Spleen (tissue), 11 donors: Measurements from ENCODE around the gene ZNF385B. TPM values are rescaled to one million over a fixed set of nuclear protein-coding genes. Genes with fewer than 3 reads are reported as not detected.

Source experiments
- DNase-seq: peaks from one replicate; pipeline ENCODE4 v3.0.0-alpha.2; 2020
- H3K27ac ChIP-seq, 8 donors: fragments of 200-600 bp; sonication (generic) in 7 of 8; 1 replicate in 4 of 8; 2 replicates in 4 of 8; pipeline versions ENCODE4 v1.5.0 to v1.8.0; 2016 to 2021; ENCODE audit warnings: inconsistent platforms in 4 of 8, mild to moderate bottlenecking in 4 of 8, moderate library complexity in 1 of 8
- H3K27me3 ChIP-seq, 7 donors: fragments of 200-600 bp; sonication (generic) in 6 of 7; replicated peaks in 1 of 7; 1 replicate in 4 of 7; 2 replicates in 3 of 7; pipeline versions ENCODE4 v1.5.0 to v1.8.0; 2016 to 2021; ENCODE audit warnings: inconsistent platforms in 3 of 7, mild to moderate bottlenecking in 1 of 7
- H3K36me3 ChIP-seq, 6 donors: fragments of 200-600 bp; sonication (generic) in 5 of 6; 1 replicate in 4 of 6; 2 replicates in 2 of 6; pipeline versions ENCODE4 v1.5.0 to v1.8.0; 2016 to 2021; ENCODE audit warnings: inconsistent platforms in 2 of 6
- H3K4me1 ChIP-seq, 6 donors: fragments of 200-600 bp; sonication (generic) in 5 of 6; 1 replicate in 3 of 6; 2 replicates in 3 of 6; pipeline versions ENCODE4 v1.5.0 to v1.8.0; 2016 to 2021; ENCODE audit warnings: inconsistent platforms in 3 of 6
- H3K4me3 ChIP-seq, 8 donors: fragments of 200-600 bp; sonication (generic) in 7 of 8; 1 replicate in 4 of 8; 2 replicates in 4 of 8; pipeline versions ENCODE4 v1.5.0 to v1.8.0; 2016 to 2021; ENCODE audit warnings: inconsistent platforms in 4 of 8, mild to moderate bottlenecking in 4 of 8, moderate library complexity in 2 of 8
- H3K9me3 ChIP-seq, 8 donors: fragments of 200-600 bp; sonication (generic) in 7 of 8; 1 replicate in 4 of 8; 2 replicates in 4 of 8; pipeline versions ENCODE4 v1.5.0 to v1.8.0; 2016 to 2021; ENCODE audit warnings: inconsistent platforms in 4 of 8
- CTCF ChIP-seq, 11 experiments: fragments of 200-600 bp in 7 of 11; fragments of 450-650 bp in 4 of 11; sonication (generic) in 4 of 11; IDR thresholded peaks in 8 of 11; conservative IDR thresholded peaks in 3 of 11; 1 replicate in 7 of 11; 2 replicates in 4 of 11; pipeline versions ENCODE4 v1.4.0 to v1.8.0; 2016 to 2021; ENCODE audit warnings: antibody characterized with exemption in 11 of 11, inconsistent platforms in 4 of 11, mild to moderate bottlenecking in 1 of 11
- POLR2A ChIP-seq, 3 donors: fragments of 450-650 bp; IDR thresholded peaks; one replicate each; pipeline ENCODE4 v1.5.1; 2017; ENCODE audit warnings: antibody characterized with exemption in 3 of 3, mild to moderate bottlenecking in 1 of 3
- POLR2AphosphoS5 ChIP-seq, 3 donors: sonication (generic); formaldehyde crosslinking; IDR thresholded peaks; one replicate each; pipeline ENCODE4 v1.5.1; 2017; ENCODE audit warnings: antibody characterized with exemption in 3 of 3
- WGBS, 5 donors: extraction: QIAGEN DNeasy Blood & Tissue Kit in 3 of 5; methylation state at CpG; one replicate each; pipeline versions ENCODE4 v1.1.5 to v1.1.7; 2013 to 2018; 5-methylcytosine and 5-hydroxymethylcytosine counted together
- intact Hi-C: fragments of 100-400 bp; cut with DNase I; formaldehyde crosslinking; loops from one replicate; pipeline ENCODE4 v1.15.0; 2023; ENCODE audit warnings: low total_unique reads
- polyA plus RNA-seq, 3 donors: library from polyadenylated mRNA; stranded (reverse); fragments of 200-250 nt; gene quantifications; one replicate each; pipeline ENCODE4 v1.2.1, GENCODE V29; 2013
- total RNA-seq, 7 donors: library from RNA; depleted of rRNA in 3 of 7; stranded (reverse); fragments of >200 nt in 3 of 7; fragmentation: NEBNext Ultra II Directional in 4 of 7; extraction: Animal tissue kit (Norgen Biotek cat#: 25700) in 4 of 7; gene quantifications; one replicate each; pipeline versions ENCODE4 v1.1.0 to v1.2.1, GENCODE V29; 2016 to 2021
- donor health status: healthy with polysubstance abuse.
- donor health status: DM: no; HTN: no; CAD: no; lungs with moderate emphysema.
- donor health status: DM: no; HTN: no; CAD: no.
- donor health status: Bipolar disorder and iron deficiency.
- donor health status: healthy.
- donor health status: DM: no; HTN: no; CAD: no.
- donor health status: DM: yes; HTN: yes; CAD: no.

The ZNF385B gene
- total and polyA plus RNA-seq, 10 donors = 0.03 to 4.3 (median 0.37) TPM; not detected in 3

GRCh38 chr2:179579800-179580199, 281.6 kb downstream of the ZNF385B start:
- TF ChIP-seq CTCF (IDR thresholded peaks at IDR 0.05 in 8 of 11, conservative IDR thresholded peaks at IDR 0.05 in 3 of 11) (no peak), POLR2AphosphoS5 (IDR thresholded peaks at IDR 0.05) (no peak), POLR2A (IDR thresholded peaks at IDR 0.05) (no peak)
- Histone ChIP-seq H3K27me3 (no peaks in the 10 kb centered on the region), H3K27ac (no peak overlapping the region), H3K36me3 (no peaks in the 10 kb centered on the region), H3K4me1 (no peaks in the 10 kb centered on the region), H3K9me3 (no peaks in the 10 kb centered on the region), H3K4me3 (no peak overlapping the region)
- no peak for DNase-seq
- intact Hi-C loops = no loop called here

GRCh38 chr2:179578171-179578916, 283.1 kb downstream of the ZNF385B start:
- TF ChIP-seq POLR2A (IDR thresholded peaks at IDR 0.05) = no peak
- no peak for TF ChIP-seq CTCF (IDR thresholded peaks at IDR 0.05 in 8 of 11, conservative IDR thresholded peaks at IDR 0.05 in 3 of 11)
- TF ChIP-seq POLR2AphosphoS5 (IDR thresholded peaks at IDR 0.05) = no peak
- intact Hi-C loops = no loop called here
- Histone ChIP-seq H3K4me3 (no peak overlapping the region), H3K36me3 (no peaks in the 10 kb centered on the region), H3K4me1 (no peaks in the 10 kb centered on the region), H3K27ac (no peak overlapping the region), H3K9me3 (no peaks in the 10 kb centered on the region), H3K27me3 (no peaks in the 10 kb centered on the region)
- no peak for DNase-seq
- WGBS, 5 donors = 62 to 83% (median 78%) methylated on average over 2 of the region's 2 CpGs

GRCh38 chr2:179574061-179574519, 287.3 kb downstream of the ZNF385B start:
- Histone ChIP-seq H3K9me3 (no peaks in the 10 kb centered on the region), H3K4me1 (no peaks in the 10 kb centered on the region), H3K36me3 (no peaks in the 10 kb centered on the region), H3K27ac (no peak overlapping the region), H3K27me3 (no peaks in the 10 kb centered on the region), H3K4me3 (no peak overlapping the region)
- intact Hi-C loops = no loop called here
- TF ChIP-seq POLR2AphosphoS5 (IDR thresholded peaks at IDR 0.05) (no peak), CTCF (IDR thresholded peaks at IDR 0.05 in 8 of 11, conservative IDR thresholded peaks at IDR 0.05 in 3 of 11) (no peak), POLR2A (IDR thresholded peaks at IDR 0.05) (no peak)
- DNase-seq = no peak
- 73 to 90% (median 82%) methylated on average over 3 of the region's 3 CpGs for WGBS, 5 donors

GRCh38 chr2:179572544-179572943, 288.9 kb downstream of the ZNF385B start:
- DNase-seq = no peak
- Histone ChIP-seq H3K4me3 (no peak overlapping the region), H3K27ac (no peak overlapping the region), H3K36me3 (no peaks in the 10 kb centered on the region), H3K9me3 (no peaks in the 10 kb centered on the region), H3K27me3 (no peaks in the 10 kb centered on the region), H3K4me1 (no peaks in the 10 kb centered on the region)
- intact Hi-C loops = no loop called here
- 73 to 92% (median 91%) methylated on average over 2 of the region's 2 CpGs for WGBS, 5 donors
- TF ChIP-seq POLR2A (IDR thresholded peaks at IDR 0.05) = no peak
- no peak for TF ChIP-seq POLR2AphosphoS5 (IDR thresholded peaks at IDR 0.05)
- TF ChIP-seq CTCF (IDR thresholded peaks at IDR 0.05 in 8 of 11, conservative IDR thresholded peaks at IDR 0.05 in 3 of 11) = no peak
